Endothelial cell of umbilical vein (primary cell): ENCODE measurements around the gene FRYL. TPM values are rescaled to one million over a fixed set of nuclear protein-coding genes. Genes with fewer than 3 reads are reported as not detected.

Experiments
- BruUV-seq: library from RNA; stranded (reverse); fragments of 400-500 nt; replicated peaks from 2 replicates; lab custom pipeline; 2021; lab: Mats Ljungman, UMichigan
- CTCF ChIA-PET: fragments of 300-600, 350-600 bp; sonication (Branson Sonifier 250); formaldehyde crosslinking; loops from one replicate; lab custom pipeline; 2021; ENCODE audit warnings: antibody characterized with exemption, inconsistent platforms; lab: Charles Lee
- POLR2A ChIA-PET: fragments of 300-600, 350-600 bp; sonication (Branson Sonifier 250); formaldehyde crosslinking; loops from one replicate; lab custom pipeline; 2021; ENCODE audit warnings: antibody characterized with exemption, inconsistent platforms; lab: Charles Lee
- DNase-seq: peaks from one replicate; pipeline ENCODE4 v3.0.0-alpha.2; 2011; ENCODE audit warnings: low read depth, low spot score
- FAIRE-seq: peaks from 2 replicates; lab custom pipeline; 2011; peaks lifted over from hg19 to GRCh38; lab: Jason Lieb, UNC
- H2AFZ ChIP-seq: 2 replicates; pipeline ENCODE4 v1.6.0; 2012; ENCODE audit warnings: low read depth, low read length, control low read depth, inconsistent platforms
- H3K27ac ChIP-seq: 2 replicates; pipeline ENCODE4 v1.5.1; 2011; ENCODE audit warnings: low read depth, mild to moderate bottlenecking, control low read depth, low read length, moderate library complexity; ENCODE audit not compliant: insufficient read depth
- H3K27me3 ChIP-seq, 2 experiments: 2 replicates each; pipeline versions ENCODE4 v1.6.0 to v1.6.1; 2011; ENCODE audit warnings: low read length in 2 of 2, mixed read lengths in 1 of 2; ENCODE audit not compliant: control insufficient read depth in 2 of 2, insufficient read depth in 2 of 2
- H3K36me3 ChIP-seq, 2 experiments: 2 replicates in 1 of 2; 3 replicates in 1 of 2; pipeline ENCODE4 v1.5.1; 2011; ENCODE audit warnings: low read length in 2 of 2, mild to moderate bottlenecking in 1 of 2, moderate library complexity in 1 of 2; ENCODE audit not compliant: control insufficient read depth in 2 of 2, insufficient read depth in 2 of 2; ENCODE audit errors: extremely low read depth in 1 of 2
- H3K4me1 ChIP-seq: 3 replicates; pipeline ENCODE4 v1.5.1; 2011; ENCODE audit warnings: mild to moderate bottlenecking, low read length; ENCODE audit not compliant: control insufficient read depth, insufficient read depth; ENCODE audit errors: extremely low read depth
- H3K4me2 ChIP-seq: 2 replicates; pipeline ENCODE4 v1.6.1; 2011; ENCODE audit warnings: low read length, control low read depth, mixed read lengths; ENCODE audit not compliant: insufficient read depth
- H3K4me3 ChIP-seq, 3 experiments: fragments of 200-600 bp in 1 of 3; sonication (generic), shearing (Covaris generic) in 1 of 3; replicated peaks in 1 of 3; 2 replicates each; pipeline ENCODE4 v1.5.1; 2011 to 2016; ENCODE audit warnings: control low read depth in 3 of 3, low read length in 3 of 3, mild to moderate bottlenecking in 2 of 3, inconsistent platforms in 1 of 3, low read depth in 1 of 3, moderate library complexity in 1 of 3; ENCODE audit not compliant: insufficient read depth in 1 of 3
- H3K79me2 ChIP-seq: 2 replicates; pipeline ENCODE4 v1.6.0; 2012; ENCODE audit warnings: low read length, inconsistent platforms; ENCODE audit not compliant: control insufficient read depth, insufficient read depth
- H3K9ac ChIP-seq: replicated peaks from 2 replicates; pipeline ENCODE3; 2011; ENCODE audit warnings: low read length, control low read depth; ENCODE audit not compliant: insufficient read depth; ENCODE audit errors: extremely low read depth
- H3K9me1 ChIP-seq: replicated peaks from 3 replicates; pipeline ENCODE4 v1.6.0; 2011; ENCODE audit warnings: mild to moderate bottlenecking, low read length; ENCODE audit not compliant: control insufficient read depth, insufficient read depth; ENCODE audit errors: extremely low read depth
- H3K9me3 ChIP-seq: replicated peaks from 2 replicates; pipeline ENCODE4 v1.5.1; 2012; ENCODE audit warnings: low read length, inconsistent platforms; ENCODE audit not compliant: control insufficient read depth, insufficient read depth
- H4K20me1 ChIP-seq: replicated peaks from 2 replicates; pipeline ENCODE3; 2011; ENCODE audit warnings: mild to moderate bottlenecking, low read length; ENCODE audit not compliant: control insufficient read depth, insufficient read depth; ENCODE audit errors: extremely low read depth
- CTCF ChIP-seq, 2 donors: IDR thresholded peaks; 1 replicate in 1 of 2; 2 replicates in 1 of 2; pipeline ENCODE4 v1.5.1; 2011; ENCODE audit warnings: low read length in 2 of 2, mild to moderate bottlenecking in 2 of 2, moderate library complexity in 2 of 2, control low read depth in 1 of 2, inconsistent platforms in 1 of 2, low read depth in 1 of 2; ENCODE audit not compliant: insufficient read depth in 1 of 2; ENCODE audit errors: extremely low read depth in 1 of 2
- EZH2 ChIP-seq: IDR thresholded peaks from 2 replicates; pipeline ENCODE4 v1.6.1; 2012; ENCODE audit warnings: borderline replicate concordance, low read depth, mild to moderate bottlenecking, moderate library complexity, low read length, inconsistent platforms; ENCODE audit not compliant: severe bottlenecking
- FOS ChIP-seq: IDR thresholded peaks from 2 replicates; pipeline ENCODE4 v1.6.1; 2011; ENCODE audit warnings: mild to moderate bottlenecking, low read length, moderate library complexity, borderline replicate concordance; ENCODE audit not compliant: insufficient read depth
- GATA2 ChIP-seq: IDR thresholded peaks from 2 replicates; pipeline ENCODE4 v1.7.0; 2011; ENCODE audit warnings: low read depth, mild to moderate bottlenecking, moderate library complexity, mixed read lengths, low read length; ENCODE audit not compliant: insufficient read length, insufficient read depth
- JUN ChIP-seq: IDR thresholded peaks from 2 replicates; pipeline ENCODE4 v1.6.1; 2011; ENCODE audit warnings: borderline replicate concordance, low read depth; ENCODE audit not compliant: insufficient read length, insufficient read depth
- MAX ChIP-seq: IDR thresholded peaks from 2 replicates; pipeline ENCODE4 v1.6.1; 2011; ENCODE audit not compliant: insufficient read depth, insufficient read length
- MYC ChIP-seq: IDR thresholded peaks from one replicate; pipeline ENCODE4 v1.6.1; 2011; ENCODE audit warnings: mild to moderate bottlenecking, low read depth, low read length
- POLR2A ChIP-seq: IDR thresholded peaks from 2 replicates; pipeline ENCODE4 v1.6.1; 2012; ENCODE audit warnings: low read depth, mild to moderate bottlenecking, control low read depth, low read length
- POLR2AphosphoS5 ChIP-seq: IDR thresholded peaks from 2 replicates; pipeline ENCODE4 v1.6.1; 2012; ENCODE audit warnings: low read depth, mild to moderate bottlenecking, control low read depth, low read length, moderate library complexity; ENCODE audit not compliant: insufficient read depth
- dilution Hi-C: fragments of 300-500 bp; cut with MboI; formaldehyde crosslinking; loops from one replicate; pipeline ENCODE4 v1.15.0; 2019; ENCODE audit warnings: low sequenced_read_pairs; ENCODE audit not compliant: extremely low pct_ligation_motif_present
- intact Hi-C: fragments of 100-400 bp; cut with micrococcal nuclease; formaldehyde crosslinking; loops from one replicate; pipeline ENCODE4 v1.10.0; 2022
- polyA plus RNA-seq, 4 experiments: library from polyadenylated mRNA; depleted of rRNA in 3 of 4; stranded (reverse) in 3 of 4; unstranded in 1 of 4; fragments of >200 nt; gene quantifications; 2 replicates each; pipeline versions ENCODE4 v1.2.1 to v1.2.3, GENCODE V29; 2011 to 2012; ENCODE audit warnings: missing spikeins in 1 of 4
- total RNA-seq: library from RNA; stranded (reverse); gene quantifications from 2 replicates; pipeline ENCODE4 v1.2.3, GENCODE V29; 2021

The FRYL gene
- total and polyA plus RNA-seq, 2 donors (not counting 3 experiments of a cell fraction or from before 2014, with no cell fraction given): 17.0 to 84.9 TPM

DNA sequence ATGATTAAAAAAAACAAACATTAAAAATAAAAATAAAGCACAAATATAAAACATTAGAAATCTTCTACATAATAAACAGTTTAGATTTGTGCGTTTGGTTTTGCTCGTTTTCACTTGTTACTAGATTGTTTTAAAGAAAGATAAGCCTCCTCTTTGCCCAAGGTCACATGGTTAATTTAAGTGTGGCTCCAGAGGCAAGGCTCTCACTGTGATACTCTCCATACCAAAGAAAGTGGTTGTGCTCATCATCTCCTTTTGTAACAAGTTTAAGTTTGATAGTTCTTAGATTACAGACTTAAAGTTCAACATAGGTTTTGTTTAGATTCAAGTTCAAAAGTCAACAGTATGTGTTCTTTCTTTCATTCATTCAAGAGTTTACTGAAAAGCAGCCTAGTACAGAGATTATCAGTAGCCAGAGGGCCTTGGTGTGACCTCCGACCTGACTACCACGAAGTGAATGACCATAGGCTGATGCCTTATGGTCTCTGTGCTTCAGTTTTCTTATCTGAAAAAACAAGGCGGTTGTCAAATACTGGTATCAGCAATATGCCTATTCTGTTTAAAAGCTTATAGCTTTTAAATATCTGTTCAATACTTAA is 156.8 kb downstream of the FRYL start:
- dilution Hi-C loops: no loop called here

More for the DNA sequence above, 156.8 kb downstream of the FRYL start:
- FAIRE-seq (no peak), DNase-seq (no peak)
- POLR2A ChIA-PET: no interaction called here
- Histone ChIP-seq H4K20me1 (peaks cover 2% of the 10 kb centered on the region), H2AFZ (no peak overlapping the region), H3K79me2 (peaks cover 10% of the 10 kb centered on the region), H3K36me3 (peaks cover 2 to 11% of the 10 kb centered on the region in 2 experiments), H3K27ac (no peak overlapping the region), H3K4me3 (no peak overlapping the region), H3K4me1 (no peaks in the 10 kb centered on the region), H3K4me2 (no peak overlapping the region), H3K9me3 (no peaks in the 10 kb centered on the region), H3K9me1 (peaks cover 4% of the 10 kb centered on the region), H3K9ac (no peak overlapping the region), H3K27me3 (no peaks in the 10 kb centered on the region)
- intact Hi-C loops: loop anchor here (5.0 kb wide), 1 partner anchor 44 kb away; no protein-coding TSS in a partner anchor
- CTCF ChIA-PET: no interaction called here
- TF ChIP-seq FOS (no peak), EZH2 (no peak), JUN (no peak), POLR2AphosphoS5 (no peak), POLR2A (no peak), CTCF (IDR thresholded peaks at IDR 0.05; ENCODE audit: extremely low read depth in 1 of 2, insufficient read depth in 1 of 2, low read depth in 1 of 2, low read length in 2 of 2) (no peak), MAX (no peak), MYC (no peak), GATA2 (no peak)
- BruUV-seq: no TSS peak
